HepG2 (cell line): Measurements from ENCODE around the gene CLEC3B. TPM values are rescaled to one million over a fixed set of nuclear protein-coding genes. Genes with fewer than 3 reads are reported as not detected.

ENCODE experiments used
- ATAC-seq: fragments of 200-7000 bp; cut with Tn5 transposase; 3 replicates; pipeline ENCODE4 v1.9.1; 2020; ENCODE audit warnings: mild to moderate bottlenecking, moderate library complexity
- BruUV-seq: library from RNA; stranded (reverse); fragments of 400-500 nt; replicated peaks from 2 replicates; lab custom pipeline; 2021; lab: Mats Ljungman, UMichigan
- CTCF ChIA-PET: fragments of 300-600 bp; formaldehyde crosslinking; extraction: SDS; loops from one replicate; lab custom pipeline; 2021; ENCODE audit warnings: low total read pairs, inconsistent platforms, low intra/inter-chr PET ratio; lab: Yijun Ruan, JAX
- POLR2A ChIA-PET: fragments of 350-600 bp; sonication (Branson Sonifier 250); formaldehyde crosslinking; loops from one replicate; lab custom pipeline; 2020; ENCODE audit warnings: antibody characterized with exemption, inconsistent platforms; lab: Yijun Ruan, JAX
- DNase-seq: peaks from one replicate; pipeline ENCODE4 v3.0.0-alpha.2; 2015; ENCODE audit warnings: low spot score
- FAIRE-seq: peaks from 3 replicates; lab custom pipeline; 2011; peaks lifted over from hg19 to GRCh38; lab: Jason Lieb, UNC
- H2AFZ ChIP-seq: one replicate; pipeline ENCODE4 v1.6.1; 2011; ENCODE audit warnings: low read length, inconsistent platforms
- H3K27ac ChIP-seq: fragments of 300-600 bp; 3 replicates; pipeline ENCODE4 v1.8.0; 2011; ENCODE audit warnings: mixed run types, mild to moderate bottlenecking, mixed read lengths, low read length, inconsistent platforms; ENCODE audit not compliant: insufficient read depth; ENCODE audit errors: extremely low read length
- H3K27me3 ChIP-seq, 2 experiments: fragments of 200-600 bp in 1 of 2; 2 replicates in 1 of 2; 3 replicates in 1 of 2; pipeline versions ENCODE4 v1.6.0 to v1.8.0; 2011; ENCODE audit warnings: low read length in 2 of 2, mild to moderate bottlenecking in 2 of 2, moderate library complexity in 2 of 2, inconsistent platforms in 1 of 2; ENCODE audit not compliant: insufficient read depth in 2 of 2, control insufficient read depth in 1 of 2
- H3K36me3 ChIP-seq, 2 experiments: fragments of 200-600 bp in 1 of 2; replicated peaks in 1 of 2; 2 replicates in 1 of 2; 3 replicates in 1 of 2; pipeline versions ENCODE4 v1.5.1 to v1.8.0; 2011; ENCODE audit warnings: low read length in 2 of 2, inconsistent platforms in 1 of 2; ENCODE audit not compliant: insufficient read depth in 2 of 2, control insufficient read depth in 1 of 2
- H3K4me1 ChIP-seq: 2 replicates; pipeline ENCODE4 v1.5.1; 2012; ENCODE audit warnings: low read length, inconsistent platforms; ENCODE audit not compliant: insufficient read depth
- H3K4me2 ChIP-seq: 2 replicates; pipeline ENCODE4 v1.6.0; 2011; ENCODE audit warnings: low read depth, low read length, inconsistent platforms
- H3K4me3 ChIP-seq, 3 experiments: fragments of 200-600 bp in 1 of 3; sonication (generic), shearing (Covaris generic) in 1 of 3; replicated peaks in 1 of 3; 2 replicates each; pipeline ENCODE4 v1.5.1; 2011 to 2016; ENCODE audit warnings: low read length in 3 of 3, inconsistent platforms in 2 of 3, low read depth in 2 of 3, mild to moderate bottlenecking in 2 of 3, control low read depth in 1 of 3, mixed read lengths in 1 of 3; ENCODE audit not compliant: insufficient read depth in 1 of 3
- H3K79me2 ChIP-seq: one replicate; pipeline ENCODE4 v1.6.1; 2011; ENCODE audit warnings: low read length, inconsistent platforms; ENCODE audit not compliant: insufficient read depth
- H3K9ac ChIP-seq: 2 replicates; pipeline ENCODE4 v1.6.0; 2011; ENCODE audit warnings: mild to moderate bottlenecking, low read depth, low read length, inconsistent platforms; ENCODE audit not compliant: insufficient read depth
- H3K9me3 ChIP-seq: 2 replicates; pipeline ENCODE4 v1.5.1; 2012; ENCODE audit warnings: mild to moderate bottlenecking, low read length
- H4K20me1 ChIP-seq: 2 replicates; pipeline ENCODE4 v1.6.0; 2011; ENCODE audit warnings: inconsistent platforms, mild to moderate bottlenecking, low read length, moderate library complexity; ENCODE audit not compliant: insufficient read depth
- ATF7-NPFF ChIP-seq: sonication (generic); formaldehyde crosslinking; IDR thresholded peaks from 2 replicates; pipeline ENCODE4 v1.8.1; 2023; ENCODE audit warnings: mild to moderate bottlenecking, low read depth, missing genetic modification reagents, moderate library complexity
- FLYWCH1 ChIP-seq: sonication (generic); formaldehyde crosslinking; IDR thresholded peaks from 2 replicates; pipeline ENCODE4 v1.8.1; 2023; ENCODE audit warnings: mild to moderate bottlenecking, missing genetic modification reagents
- ONECUT2 ChIP-seq: sonication (generic); formaldehyde crosslinking; IDR thresholded peaks from 2 replicates; pipeline ENCODE4 v1.4.0; 2020; ENCODE audit warnings: missing genetic modification reagents
- ZNF550 ChIP-seq: sonication (generic); formaldehyde crosslinking; IDR thresholded peaks from 2 replicates; pipeline ENCODE4 v1.4.0; 2020; ENCODE audit warnings: mild to moderate bottlenecking, missing genetic modification reagents, borderline replicate concordance
- WGBS: methylation state at CpG from one replicate; pipeline ENCODE4 v1.1.6; 2017; ENCODE audit warnings: low lambda C conversion rate; 5-methylcytosine and 5-hydroxymethylcytosine counted together
- in situ Hi-C: cut with HindIII; loops from 2 replicates; pipeline ENCODE4 v1.10.0; 2017; ENCODE audit warnings: low pct_unique_long_range_greater_than_20kb; ENCODE audit not compliant: extremely low pct_ligation_motif_present
- intact Hi-C: fragments of 100-400 bp; cut with micrococcal nuclease; formaldehyde crosslinking; loops from one replicate; pipeline ENCODE4 v1.10.0; 2022; ENCODE audit not compliant: unreplicated experiment
- polyA plus RNA-seq, 8 experiments: library from polyadenylated mRNA; depleted of rRNA in 3 of 8; stranded (reverse) in 7 of 8; unstranded in 1 of 8; fragments of >200 nt; fragmentation: Illumina TruSeq in 4 of 8; extraction: Trizol in 4 of 8; gene quantifications; 2 replicates each; pipeline versions ENCODE4 v1.2.1 to v1.2.3, GENCODE V29; 2011 to 2016; ENCODE audit warnings: low read depth in 4 of 8, missing spikeins in 1 of 8, mixed read lengths in 1 of 8; ENCODE audit not compliant: insufficient read depth in 1 of 8
- total RNA-seq, 5 experiments: library from RNA; depleted of rRNA; stranded (reverse); fragments of >200 nt; fragmentation: Illumina TruSeq; extraction: Trizol; gene quantifications; 2 replicates each; pipeline ENCODE4 v1.2.3, GENCODE V29; 2016; ENCODE audit warnings: low read depth in 1 of 5
- TF ChIP-seq, protein P1 (sequence below): sonication (generic); formaldehyde crosslinking; IDR thresholded peaks from 2 replicates; pipeline ENCODE4 v1.9.0; 2021; ENCODE audit warnings: missing genetic modification reagents, borderline replicate concordance

Gene CLEC3B
- total and polyA plus RNA-seq, 2 of the 13 experiments (the other 11 are each of a cell fraction or from before 2014, with no cell fraction given), result 0.07 TPM; not detected in 1

DNA sequence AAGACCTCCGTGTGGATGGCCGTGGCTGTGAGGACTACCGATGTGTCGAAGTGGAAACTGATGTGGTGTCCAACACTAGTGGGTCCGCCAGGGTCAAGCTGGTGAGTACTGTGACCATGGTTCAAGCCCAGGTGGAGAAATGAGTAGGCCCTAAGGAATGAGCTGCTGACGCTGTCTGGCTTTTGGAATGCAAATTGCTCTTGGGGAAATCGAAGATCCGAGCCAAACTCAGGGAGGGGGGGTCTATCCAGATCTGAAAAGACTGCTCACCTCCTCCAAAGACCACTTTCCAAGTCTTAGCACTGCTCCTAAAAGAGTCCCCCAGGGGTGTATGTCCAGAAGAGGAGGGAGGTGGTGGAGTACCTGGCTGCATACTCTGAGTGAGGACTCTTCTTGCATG, 37.0 kb upstream of the CLEC3B start:
- Histone ChIP-seq H3K9me3 (no peaks in the 10 kb centered on the region), H3K9ac (no peak overlapping the region), H4K20me1 (peaks cover 14% of the 10 kb centered on the region), H3K79me2 (peaks cover 42% of the 10 kb centered on the region), H2AFZ (no peak overlapping the region), H3K4me1 (peaks cover 22% of the 10 kb centered on the region), H3K27me3 (no peaks in the 10 kb centered on the region), H3K36me3 (peaks cover 22 to 50% of the 10 kb centered on the region in 2 experiments), H3K27ac (no peak overlapping the region), H3K4me2 (no peak overlapping the region), H3K4me3 (no peak overlapping the region)
- WGBS, result 98% methylated on average over 8 of the region's 8 CpGs
- DNase-seq (no peak), FAIRE-seq (no peak), ATAC-seq (no peak)
- intact Hi-C loops (no loop called here), in situ Hi-C loops (no loop called here)
- ChIA-PET POLR2A (no interaction called here), CTCF (no interaction called here)
- TF ChIP-seq FLYWCH1 (CRISPR knock-in tag) (no peak), ATF7-NPFF (CRISPR knock-in tag) (no peak)
- TF ChIP-seq, protein P1, sequence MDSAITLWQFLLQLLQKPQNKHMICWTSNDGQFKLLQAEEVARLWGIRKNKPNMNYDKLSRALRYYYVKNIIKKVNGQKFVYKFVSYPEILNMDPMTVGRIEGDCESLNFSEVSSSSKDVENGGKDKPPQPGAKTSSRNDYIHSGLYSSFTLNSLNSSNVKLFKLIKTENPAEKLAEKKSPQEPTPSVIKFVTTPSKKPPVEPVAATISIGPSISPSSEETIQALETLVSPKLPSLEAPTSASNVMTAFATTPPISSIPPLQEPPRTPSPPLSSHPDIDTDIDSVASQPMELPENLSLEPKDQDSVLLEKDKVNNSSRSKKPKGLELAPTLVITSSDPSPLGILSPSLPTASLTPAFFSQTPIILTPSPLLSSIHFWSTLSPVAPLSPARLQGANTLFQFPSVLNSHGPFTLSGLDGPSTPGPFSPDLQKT (CRISPR knock-in tag), result no peak
- no TSS peak for BruUV-seq

DNA sequence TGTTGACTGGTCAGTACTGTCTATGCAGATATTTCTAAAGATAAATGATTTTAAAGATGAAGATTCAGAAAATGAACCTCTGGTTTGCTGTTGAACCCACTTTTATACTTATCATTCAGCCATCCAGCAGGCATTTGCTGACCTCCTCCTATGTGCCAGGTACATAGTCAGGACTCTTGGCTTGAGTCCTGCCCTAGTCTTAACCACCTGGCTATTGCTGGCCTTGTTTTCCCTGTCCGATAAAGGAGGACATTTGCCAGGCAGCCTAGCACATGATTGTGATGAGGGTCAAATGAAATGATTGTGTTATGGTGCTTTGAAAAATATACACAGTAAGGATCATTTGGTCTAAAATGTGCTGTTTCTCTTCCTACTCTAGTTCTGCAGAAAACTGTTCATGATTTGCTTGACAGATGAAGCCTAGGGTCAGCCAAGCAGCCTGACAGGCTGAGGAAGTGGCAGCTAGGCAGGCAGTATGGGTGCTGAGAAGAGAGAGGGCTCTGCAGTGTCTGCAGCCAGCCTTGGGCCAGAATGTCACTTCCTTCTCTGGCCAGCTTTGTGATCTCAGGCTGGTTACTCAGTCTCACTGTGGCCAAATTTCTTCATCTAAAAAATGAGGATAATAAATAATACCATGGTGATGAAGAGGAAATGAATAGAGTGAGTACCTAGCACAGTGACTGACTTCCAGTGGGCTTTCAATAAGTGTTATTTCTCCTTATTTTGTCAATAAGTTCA, 36.3 kb upstream of the CLEC3B start:
- peaks cover 24 to 56% of the 10 kb centered on the region in 2 experiments for H3K36me3 ChIP-seq
- ChIA-PET CTCF (no interaction called here), POLR2A (no interaction called here)
- in situ Hi-C loops (no loop called here), intact Hi-C loops (no loop called here)
- H3K4me3 ChIP-seq, result no peak overlapping the region
- DNase-seq (no peak), FAIRE-seq (no peak), ATAC-seq (no peak)
- WGBS, result 100% methylated on average over 1 of the region's 1 CpG
- peaks cover 14% of the 10 kb centered on the region for H4K20me1 ChIP-seq
- no peak for TF ChIP-seq ZNF550 (CRISPR knock-in tag)
- no peak for TF ChIP-seq ONECUT2 (CRISPR knock-in tag)
- no peak overlapping the region for H3K4me2 ChIP-seq
- peaks cover 37% of the 10 kb centered on the region for H3K79me2 ChIP-seq
- no peaks in the 10 kb centered on the region for H3K27me3 ChIP-seq
- no peak overlapping the region for H3K9ac ChIP-seq
- BruUV-seq, result no TSS peak
- no peak overlapping the region for H2AFZ ChIP-seq
- no peak overlapping the region for H3K27ac ChIP-seq
- H3K9me3 ChIP-seq, result no peaks in the 10 kb centered on the region
- peaks cover 26% of the 10 kb centered on the region for H3K4me1 ChIP-seq
